Measurements from ENCODE around the gene G6PC3. TPM values are rescaled to one million over a fixed set of nuclear protein-coding genes. Genes with fewer than 3 reads are reported as not detected.

Gene G6PC3
- total RNA-seq, 1 experiment from 2014 or later: 105 TPM

GRCh38 chr17:44112284-44113280 lies 42.0 kb downstream of the G6PC3 start:
- H3K36me3 Mint-ChIP-seq (ENCODE audit: insufficient read depth in 1 of 3, low read depth in 3 of 3): peaks cover 4 to 25% (median 6%) of the 10 kb centered on the region in 3 experiments; a peak in 4 of 7 replicates
- no peaks in the 10 kb centered on the region for H4K20me1 ChIP-seq (ENCODE audit: control insufficient read depth, insufficient read depth, insufficient read length)
- no peak overlapping the region for H3K27ac ChIP-seq (ENCODE audit: insufficient read length, low read depth, low read length)
- no peak overlapping the region for H4K5ac ChIP-seq (ENCODE audit: insufficient read length, low read depth, low read length)
- no peak overlapping the region for H3K56ac ChIP-seq (ENCODE audit: insufficient read length, low read depth, low read length)
- H3K23ac ChIP-seq (ENCODE audit: insufficient read length, low read depth, low read length): no peak overlapping the region
- no peaks in the 10 kb centered on the region for H3K27me3 ChIP-seq (ENCODE audit: insufficient read depth, low read length)
- H2AFZ ChIP-seq (ENCODE audit: low read length): no peak overlapping the region
- no peak overlapping the region for H2BK20ac ChIP-seq (ENCODE audit: low read depth, low read length, poor library complexity, severe bottlenecking)
- no peak overlapping the region; a peak in 1 of 5 replicates for H3K4me3 Mint-ChIP-seq
- H2AK5ac ChIP-seq (ENCODE audit: insufficient read length, low read length): no peak overlapping the region
- no peaks in the 10 kb centered on the region for H3K79me2 ChIP-seq (ENCODE audit: insufficient read depth, low read length)
- no CpG with 5 or more reads among the region's 4 CpGs for WGBS (ENCODE audit: extremely low coverage, insufficient read length, low lambda C conversion rate)
- no peaks in the 10 kb centered on the region for H3K9me3 ChIP-seq (ENCODE audit: control insufficient read depth, low read depth, low read length)
- H2BK12ac ChIP-seq (ENCODE audit: insufficient read length, low read depth, low read length): no peak overlapping the region
- H3K23me2 ChIP-seq (ENCODE audit: insufficient read length, low read depth, low read length, poor library complexity, severe bottlenecking): no peaks in the 10 kb centered on the region
- no peak overlapping the region for H2BK5ac ChIP-seq (ENCODE audit: insufficient read length, low read length)
- H2BK15ac ChIP-seq (ENCODE audit: low read depth, low read length): no peak overlapping the region
- H3K18ac ChIP-seq (ENCODE audit: insufficient read length, low read depth, low read length): no peak overlapping the region
- H3K79me1 ChIP-seq (ENCODE audit: insufficient read depth, low read depth, low read length, poor library complexity, severe bottlenecking): no peaks in the 10 kb centered on the region
- no peak overlapping the region for H3K4me2 ChIP-seq (ENCODE audit: insufficient read depth, insufficient read length, low read length)
- DNase-seq: no peak
- H4K8ac ChIP-seq (replicated peaks; ENCODE audit: insufficient read length, low read depth, low read length): no peak overlapping the region
- no peak overlapping the region for H3K9ac ChIP-seq (ENCODE audit: extremely low read depth, insufficient read length, low read length)
- H3K9me3 Mint-ChIP-seq: no peaks in the 10 kb centered on the region
- peaks cover 5% of the 10 kb centered on the region; the same call in 1 of the 2 replicates for H3K4me1 ChIP-seq (ENCODE audit: insufficient read depth, low read length)
- no peak overlapping the region for H2BK120ac ChIP-seq (ENCODE audit: low read depth, low read length, poor library complexity, severe bottlenecking)
- H3K4me1 Mint-ChIP-seq: peaks cover 27 to 46% of the 10 kb centered on the region in 2 experiments
- H3K14ac ChIP-seq (ENCODE audit: insufficient read depth, low read length): no peak overlapping the region; the same call in 1 of the 2 replicates
- no peak for TF ChIP-seq CTCF (conservative IDR thresholded peaks at IDR 0.05)
- no peak overlapping the region for H3K4ac ChIP-seq (ENCODE audit: low read depth, low read length)
- no peak overlapping the region for H4K91ac ChIP-seq (ENCODE audit: insufficient read length, low read depth, low read length)
- no peaks in the 10 kb centered on the region; the same call in 1 of the 2 replicates for H3K27me3 Mint-ChIP-seq (ENCODE audit: low read depth)
- no peak overlapping the region for H3T11ph ChIP-seq (ENCODE audit: low read length)
- peak overlapping the region in 1 of 3 experiments; percentile 81; a peak in 1 of 7 replicates for H3K27ac Mint-ChIP-seq

Measured in H9 (cell line).